Parathyroid adenoma (tissue), 2 donors: ENCODE results near the gene EHBP1L1.

Experiments
- H2AFZ ChIP-seq: fragments of 300-600 bp; sonication (generic); one replicate; pipeline ENCODE4 v1.7.0; 2017; ENCODE audit warnings: antibody characterized with exemption, mild to moderate bottlenecking
- H3K27ac ChIP-seq: fragments of 300-600 bp; sonication (generic); one replicate; pipeline ENCODE4 v1.7.0; 2017
- H3K27me3 ChIP-seq: fragments of 300-600 bp; sonication (generic); one replicate; pipeline ENCODE4 v1.7.0; 2017; ENCODE audit warnings: low read length; ENCODE audit not compliant: control insufficient read depth, insufficient read depth
- H3K36me3 ChIP-seq: fragments of 300-600 bp; sonication (generic); one replicate; pipeline ENCODE4 v1.7.0; 2017; ENCODE audit warnings: low read length; ENCODE audit not compliant: control insufficient read depth, insufficient read depth
- H3K4me1 ChIP-seq: fragments of 300-600 bp; sonication (generic); one replicate; pipeline ENCODE4 v1.7.0; 2017; ENCODE audit warnings: control low read depth
- H3K4me2 ChIP-seq: fragments of 300-600 bp; sonication (generic); one replicate; pipeline ENCODE4 v1.7.0; 2017; ENCODE audit warnings: low read length
- H3K4me3 ChIP-seq: fragments of 300-600 bp; sonication (generic); one replicate; pipeline ENCODE4 v1.7.0; 2017; ENCODE audit warnings: low read depth, low read length
- H3K79me2 ChIP-seq: fragments of 300-600 bp; sonication (generic); one replicate; pipeline ENCODE4 v1.7.0; 2017; ENCODE audit warnings: control low read depth
- H3K9ac ChIP-seq: fragments of 300-600 bp; sonication (generic); one replicate; pipeline ENCODE4 v1.7.0; 2017; ENCODE audit warnings: mild to moderate bottlenecking
- H3K9me3 ChIP-seq: fragments of 300-600 bp; sonication (generic); one replicate; pipeline ENCODE4 v1.7.0; 2017; ENCODE audit warnings: low read length; ENCODE audit not compliant: control insufficient read depth
- CTCF ChIP-seq: fragments of 300-600 bp; sonication (generic); IDR thresholded peaks from one replicate; pipeline ENCODE4 v1.7.0; 2017; ENCODE audit warnings: antibody characterized with exemption, mild to moderate bottlenecking
- donor health status: primary hyperparathyroidism.

Gene EHBP1L1

GRCh38 chr11:65537296-65537597 is 38.6 kb upstream of the EHBP1L1 start:
- Histone ChIP-seq H3K4me2 (no peak overlapping the region), H3K4me1 (no peaks in the 10 kb centered on the region), H3K36me3 (no peaks in the 10 kb centered on the region), H3K4me3 (no peak overlapping the region), H3K9me3 (no peaks in the 10 kb centered on the region), H3K9ac (no peak overlapping the region), H3K79me2 (no peaks in the 10 kb centered on the region), H3K27me3 (no peaks in the 10 kb centered on the region), H3K27ac (no peak overlapping the region), H2AFZ (no peak overlapping the region)
- no peak for TF ChIP-seq CTCF

DNA sequence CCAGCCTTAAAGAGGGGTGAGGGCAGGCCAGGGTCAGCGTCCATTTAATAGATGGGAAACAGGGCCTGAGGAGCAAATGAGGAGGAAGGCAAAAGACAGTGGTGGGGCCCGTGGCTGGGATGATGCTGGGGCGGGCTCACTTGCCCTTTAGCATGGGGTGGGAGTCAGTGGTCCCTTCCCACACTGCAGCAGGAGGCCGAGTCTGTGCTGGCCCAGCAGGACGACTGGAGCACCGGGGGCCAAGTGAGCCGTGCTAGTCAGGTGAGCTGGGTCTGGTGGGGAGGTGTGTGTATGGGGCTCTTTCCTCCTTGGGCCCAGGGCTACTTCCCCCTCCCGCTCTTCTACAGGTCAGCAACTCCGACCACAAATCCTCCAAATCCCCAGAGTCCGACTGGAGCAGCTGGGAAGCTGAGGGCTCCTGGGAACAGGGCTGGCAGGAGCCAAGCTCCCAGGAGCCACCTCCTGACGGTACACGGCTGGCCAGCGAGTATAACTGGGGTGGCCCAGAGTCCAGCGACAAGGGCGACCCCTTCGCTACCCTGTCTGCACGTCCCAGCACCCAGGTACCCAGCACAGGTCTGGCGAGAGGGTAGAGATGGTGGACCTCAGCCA is 38.1 kb upstream of the EHBP1L1 start:
- no peak for TF ChIP-seq CTCF
- Histone ChIP-seq H3K4me2 (no peak overlapping the region), H3K9ac (no peak overlapping the region), H3K27me3 (no peaks in the 10 kb centered on the region), H3K4me3 (no peak overlapping the region), H3K27ac (no peak overlapping the region), H3K9me3 (no peaks in the 10 kb centered on the region), H3K79me2 (no peaks in the 10 kb centered on the region), H3K36me3 (no peaks in the 10 kb centered on the region), H2AFZ (no peak overlapping the region), H3K4me1 (no peaks in the 10 kb centered on the region)

DNA sequence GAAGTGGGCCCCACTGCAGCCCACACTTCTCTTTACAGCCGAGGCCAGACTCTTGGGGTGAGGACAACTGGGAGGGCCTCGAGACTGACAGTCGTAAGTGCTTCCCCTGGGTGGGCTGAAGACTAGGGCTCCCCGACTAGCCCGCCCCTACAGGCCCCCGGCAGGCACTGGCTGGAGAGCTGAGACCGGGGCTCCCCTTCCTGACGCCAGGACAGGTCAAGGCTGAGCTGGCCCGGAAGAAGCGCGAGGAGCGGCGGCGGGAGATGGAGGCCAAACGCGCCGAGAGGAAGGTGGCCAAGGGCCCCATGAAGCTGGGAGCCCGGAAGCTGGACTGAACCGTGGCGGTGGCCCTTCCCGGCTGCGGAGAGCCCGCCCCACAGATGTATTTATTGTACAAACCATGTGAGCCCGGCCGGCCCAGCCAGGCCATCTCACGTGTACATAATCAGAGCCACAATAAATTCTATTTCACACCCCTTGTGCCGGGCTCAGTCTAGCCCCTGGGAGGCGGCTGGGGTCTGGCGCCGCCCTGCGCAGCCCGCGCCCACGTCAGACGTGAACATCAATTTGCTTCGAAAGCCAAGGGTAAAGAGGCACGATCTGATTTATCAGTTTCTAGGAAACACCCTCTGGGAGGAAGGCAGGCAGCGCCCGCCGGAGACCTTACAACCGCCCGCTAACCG is 37.5 kb upstream of the EHBP1L1 start:
- no peak overlapping the region for H3K4me3 ChIP-seq
- TF ChIP-seq CTCF, result no peak
- H3K4me1 ChIP-seq, result no peaks in the 10 kb centered on the region
- no peaks in the 10 kb centered on the region for H3K9me3 ChIP-seq
- no peaks in the 10 kb centered on the region for H3K79me2 ChIP-seq
- no peak overlapping the region for H3K27ac ChIP-seq
- H3K36me3 ChIP-seq, result no peaks in the 10 kb centered on the region
- H3K9ac ChIP-seq, result no peak overlapping the region
- no peaks in the 10 kb centered on the region for H3K27me3 ChIP-seq
- no peak overlapping the region for H3K4me2 ChIP-seq
- H2AFZ ChIP-seq, result no peak overlapping the region

DNA sequence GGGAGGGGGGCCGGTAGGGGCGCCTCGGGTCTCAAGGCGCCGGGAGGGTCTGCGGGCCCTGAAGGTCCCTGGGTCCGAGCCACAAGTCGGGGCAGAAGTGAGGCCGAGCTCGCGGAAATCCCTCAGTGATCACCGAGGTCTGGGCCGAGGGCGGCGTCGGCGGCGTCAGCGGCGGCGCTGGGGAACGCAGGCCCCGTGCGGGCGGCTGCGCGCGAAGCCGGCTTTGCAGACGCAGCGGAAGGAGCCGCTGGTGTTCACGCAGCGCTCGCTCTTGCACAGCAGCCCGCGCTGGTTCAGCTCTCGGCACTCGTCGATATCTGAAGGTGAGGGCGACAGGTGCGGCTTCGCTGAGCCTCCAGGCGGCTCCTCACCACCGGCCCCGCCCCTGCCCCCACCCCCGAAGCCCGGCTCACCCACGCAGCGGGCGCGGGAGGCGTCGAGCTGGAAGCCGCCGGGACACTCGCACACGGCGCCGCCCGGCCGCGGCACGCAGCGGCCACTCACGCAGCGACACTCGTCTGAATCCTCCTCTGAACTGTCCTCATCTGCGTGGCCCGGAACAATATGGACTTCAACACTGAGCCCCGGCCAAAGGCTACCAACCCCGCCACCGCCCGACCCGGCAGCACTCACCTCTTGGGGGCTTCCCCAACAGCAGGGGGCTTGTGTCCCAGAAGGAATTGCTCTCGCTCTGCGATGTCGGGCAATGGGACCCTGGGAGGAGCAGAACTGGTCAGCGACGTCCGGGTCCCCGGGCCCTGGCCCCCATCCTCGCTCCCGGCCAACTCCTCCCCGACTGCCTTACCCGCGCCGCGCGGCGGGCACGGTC is 36.7 kb upstream of the EHBP1L1 start:
- Histone ChIP-seq H3K9ac (no peak overlapping the region), H2AFZ (no peak overlapping the region), H3K4me3 (peak overlapping the region; percentile 57), H3K27ac (peak overlapping the region; percentile 45), H3K79me2 (no peaks in the 10 kb centered on the region), H3K36me3 (no peaks in the 10 kb centered on the region), H3K27me3 (no peaks in the 10 kb centered on the region), H3K9me3 (no peaks in the 10 kb centered on the region), H3K4me2 (peak overlapping the region; percentile 73), H3K4me1 (no peaks in the 10 kb centered on the region)
- no peak for TF ChIP-seq CTCF
